ENCODE data around the gene METAP2. TPM values are rescaled to one million over a fixed set of nuclear protein-coding genes. Genes with fewer than 3 reads are reported as not detected.

Gene METAP2
- polyA plus RNA-seq, result 10 to 100 TPM; 23.7 to 51.8 TPM

GRCh38 chr12:95473884-95474659, at the start of gene METAP2:
Gene METAP2, plus strand, starts transcription at chr12:95474152. Its CDS starts 28 bp downstream, at chr12:95474180.
- Histone ChIP-seq H3K4me1 (ENCODE audit: control insufficient read depth in 2 of 2, insufficient read depth in 2 of 2, low read length in 1 of 2) (no peaks in the 10 kb centered on the region), H3K27me3 (ENCODE audit: control insufficient read depth in 1 of 2, insufficient read depth in 2 of 2, low read length in 2 of 2) (no peaks in the 10 kb centered on the region), H3K27ac (ENCODE audit: low read depth in 2 of 2, low read length in 1 of 2) (peak within 1 kb of the TSS; percentile 95 to 98), H3K36me3 (ENCODE audit: control insufficient read depth in 2 of 2, insufficient read depth in 2 of 2, low read length in 1 of 2) (peaks cover 0 to 4% of the 10 kb centered on the region in 2 donors), H3K4me3 (ENCODE audit: low read depth in 1 of 2, low read length in 2 of 2) (peak within 1 kb of the TSS; percentile 85 to 91), H3K9me3 (ENCODE audit: control insufficient read depth in 2 of 2, insufficient read depth in 1 of 2, low read depth in 1 of 2, low read length in 1 of 2) (no peaks in the 10 kb centered on the region)
- WGBS, 2 donors, result 0% methylated on average over 49 of the region's 49 CpGs

- H3K36me3 ChIP-seq (ENCODE audit: control insufficient read depth in 2 of 2, insufficient read depth in 2 of 2, low read length in 1 of 2), result no peaks in the 10 kb centered on the region
- H3K4me1 ChIP-seq (ENCODE audit: control insufficient read depth in 2 of 2, insufficient read depth in 2 of 2, low read length in 1 of 2), result no peaks in the 10 kb centered on the region
- H3K9me3 ChIP-seq (ENCODE audit: control insufficient read depth in 2 of 2, insufficient read depth in 1 of 2, low read depth in 1 of 2, low read length in 1 of 2), result no peaks in the 10 kb centered on the region
- H3K27me3 ChIP-seq (ENCODE audit: control insufficient read depth in 1 of 2, insufficient read depth in 2 of 2, low read length in 2 of 2), result no peaks in the 10 kb centered on the region
- H3K27ac ChIP-seq (ENCODE audit: low read depth in 2 of 2, low read length in 1 of 2), result no peak overlapping the region
- H3K4me3 ChIP-seq (ENCODE audit: low read depth in 1 of 2, low read length in 2 of 2), result no peak overlapping the region
- WGBS, 2 donors, result 55 to 81% methylated on average over 8 of the region's 8 CpGs
Observed at GRCh38 chr12:95424271-95424994, 49.5 kb upstream of the METAP2 start.

GRCh38 chr12:95429172-95429510, 44.8 kb upstream of the METAP2 start:
- Histone ChIP-seq H3K4me1 (ENCODE audit: control insufficient read depth in 2 of 2, insufficient read depth in 2 of 2, low read length in 1 of 2) (no peaks in the 10 kb centered on the region), H3K4me3 (ENCODE audit: low read depth in 1 of 2, low read length in 2 of 2) (no peak overlapping the region), H3K9me3 (ENCODE audit: control insufficient read depth in 2 of 2, insufficient read depth in 1 of 2, low read depth in 1 of 2, low read length in 1 of 2) (no peaks in the 10 kb centered on the region), H3K27ac (ENCODE audit: low read depth in 2 of 2, low read length in 1 of 2) (no peak overlapping the region), H3K27me3 (ENCODE audit: control insufficient read depth in 1 of 2, insufficient read depth in 2 of 2, low read length in 2 of 2) (no peaks in the 10 kb centered on the region), H3K36me3 (ENCODE audit: control insufficient read depth in 2 of 2, insufficient read depth in 2 of 2, low read length in 1 of 2) (no peaks in the 10 kb centered on the region)
- WGBS, 2 donors, result 60 to 67% methylated on average over 8 of the region's 8 CpGs

GRCh38 chr12:95431120-95431519, 42.8 kb upstream of the METAP2 start:
- H3K27ac ChIP-seq (ENCODE audit: low read depth in 2 of 2, low read length in 1 of 2), result no peak overlapping the region
- H3K36me3 ChIP-seq (ENCODE audit: control insufficient read depth in 2 of 2, insufficient read depth in 2 of 2, low read length in 1 of 2), result no peaks in the 10 kb centered on the region
- no peak overlapping the region for H3K4me3 ChIP-seq (ENCODE audit: low read depth in 1 of 2, low read length in 2 of 2)
- H3K27me3 ChIP-seq (ENCODE audit: control insufficient read depth in 1 of 2, insufficient read depth in 2 of 2, low read length in 2 of 2), result no peaks in the 10 kb centered on the region
- no peaks in the 10 kb centered on the region for H3K4me1 ChIP-seq (ENCODE audit: control insufficient read depth in 2 of 2, insufficient read depth in 2 of 2, low read length in 1 of 2)
- WGBS, 2 donors, result 95 to 96% methylated on average over 4 of the region's 4 CpGs
- H3K9me3 ChIP-seq (ENCODE audit: control insufficient read depth in 2 of 2, insufficient read depth in 1 of 2, low read depth in 1 of 2, low read length in 1 of 2), result no peaks in the 10 kb centered on the region

- Histone ChIP-seq H3K4me1 (ENCODE audit: control insufficient read depth in 2 of 2, insufficient read depth in 2 of 2, low read length in 1 of 2) (no peaks in the 10 kb centered on the region), H3K4me3 (ENCODE audit: low read depth in 1 of 2, low read length in 2 of 2) (no peak overlapping the region), H3K27me3 (ENCODE audit: control insufficient read depth in 1 of 2, insufficient read depth in 2 of 2, low read length in 2 of 2) (no peaks in the 10 kb centered on the region), H3K9me3 (ENCODE audit: control insufficient read depth in 2 of 2, insufficient read depth in 1 of 2, low read depth in 1 of 2, low read length in 1 of 2) (no peaks in the 10 kb centered on the region), H3K36me3 (ENCODE audit: control insufficient read depth in 2 of 2, insufficient read depth in 2 of 2, low read length in 1 of 2) (no peaks in the 10 kb centered on the region), H3K27ac (ENCODE audit: low read depth in 2 of 2, low read length in 1 of 2) (no peak overlapping the region)
- 68 to 93% methylated on average over 3 of the region's 3 CpGs for WGBS, 2 donors
Observed at GRCh38 chr12:95435355-95435754, 38.6 kb upstream of the METAP2 start.

GRCh38 chr12:95437565-95437964, 36.4 kb upstream of the METAP2 start:
- 61 to 72% methylated on average over 2 of the region's 2 CpGs for WGBS, 2 donors
- no peak overlapping the region for H3K27ac ChIP-seq (ENCODE audit: low read depth in 2 of 2, low read length in 1 of 2)
- H3K4me1 ChIP-seq (ENCODE audit: control insufficient read depth in 2 of 2, insufficient read depth in 2 of 2, low read length in 1 of 2), result no peaks in the 10 kb centered on the region
- H3K36me3 ChIP-seq (ENCODE audit: control insufficient read depth in 2 of 2, insufficient read depth in 2 of 2, low read length in 1 of 2), result no peaks in the 10 kb centered on the region
- H3K27me3 ChIP-seq (ENCODE audit: control insufficient read depth in 1 of 2, insufficient read depth in 2 of 2, low read length in 2 of 2), result no peaks in the 10 kb centered on the region
- no peaks in the 10 kb centered on the region for H3K9me3 ChIP-seq (ENCODE audit: control insufficient read depth in 2 of 2, insufficient read depth in 1 of 2, low read depth in 1 of 2, low read length in 1 of 2)
- H3K4me3 ChIP-seq (ENCODE audit: low read depth in 1 of 2, low read length in 2 of 2), result no peak overlapping the region

- Histone ChIP-seq H3K9me3 (ENCODE audit: control insufficient read depth in 2 of 2, insufficient read depth in 1 of 2, low read depth in 1 of 2, low read length in 1 of 2) (no peaks in the 10 kb centered on the region), H3K36me3 (ENCODE audit: control insufficient read depth in 2 of 2, insufficient read depth in 2 of 2, low read length in 1 of 2) (no peaks in the 10 kb centered on the region), H3K4me1 (ENCODE audit: control insufficient read depth in 2 of 2, insufficient read depth in 2 of 2, low read length in 1 of 2) (no peaks in the 10 kb centered on the region), H3K27ac (ENCODE audit: low read depth in 2 of 2, low read length in 1 of 2) (no peak overlapping the region), H3K27me3 (ENCODE audit: control insufficient read depth in 1 of 2, insufficient read depth in 2 of 2, low read length in 2 of 2) (no peaks in the 10 kb centered on the region), H3K4me3 (ENCODE audit: low read depth in 1 of 2, low read length in 2 of 2) (no peak overlapping the region)
- WGBS, 2 donors, result 79 to 80% methylated on average over 9 of the region's 9 CpGs
Observed at GRCh38 chr12:95439461-95440230, 34.3 kb upstream of the METAP2 start.

GRCh38 chr12:95440401-95440800, 33.6 kb upstream of the METAP2 start:
- Histone ChIP-seq H3K9me3 (ENCODE audit: control insufficient read depth in 2 of 2, insufficient read depth in 1 of 2, low read depth in 1 of 2, low read length in 1 of 2) (no peaks in the 10 kb centered on the region), H3K27ac (ENCODE audit: low read depth in 2 of 2, low read length in 1 of 2) (no peak overlapping the region), H3K27me3 (ENCODE audit: control insufficient read depth in 1 of 2, insufficient read depth in 2 of 2, low read length in 2 of 2) (no peaks in the 10 kb centered on the region), H3K36me3 (ENCODE audit: control insufficient read depth in 2 of 2, insufficient read depth in 2 of 2, low read length in 1 of 2) (no peaks in the 10 kb centered on the region), H3K4me1 (ENCODE audit: control insufficient read depth in 2 of 2, insufficient read depth in 2 of 2, low read length in 1 of 2) (no peaks in the 10 kb centered on the region), H3K4me3 (ENCODE audit: low read depth in 1 of 2, low read length in 2 of 2) (no peak overlapping the region)
- WGBS, 2 donors, result 79% methylated on average over 3 of the region's 3 CpGs

- Histone ChIP-seq H3K27ac (ENCODE audit: low read depth in 2 of 2, low read length in 1 of 2) (no peak overlapping the region), H3K4me1 (ENCODE audit: control insufficient read depth in 2 of 2, insufficient read depth in 2 of 2, low read length in 1 of 2) (no peaks in the 10 kb centered on the region), H3K9me3 (ENCODE audit: control insufficient read depth in 2 of 2, insufficient read depth in 1 of 2, low read depth in 1 of 2, low read length in 1 of 2) (no peaks in the 10 kb centered on the region), H3K27me3 (ENCODE audit: control insufficient read depth in 1 of 2, insufficient read depth in 2 of 2, low read length in 2 of 2) (no peaks in the 10 kb centered on the region), H3K36me3 (ENCODE audit: control insufficient read depth in 2 of 2, insufficient read depth in 2 of 2, low read length in 1 of 2) (no peaks in the 10 kb centered on the region), H3K4me3 (ENCODE audit: low read depth in 1 of 2, low read length in 2 of 2) (no peak overlapping the region)
- WGBS, 2 donors, result 94 to 95% methylated on average over 2 of the region's 2 CpGs
Observed at GRCh38 chr12:95443459-95443858, 30.5 kb upstream of the METAP2 start.

All from esophagus (tissue), 2 donors.